ENCODE data around the gene NAXE. TPM values are rescaled to one million over a fixed set of nuclear protein-coding genes. Genes with fewer than 3 reads are reported as not detected.
"Not testable (repeated sequence)": the region's sequence is repeated elsewhere in the genome, so short reads cannot be mapped to it uniquely, and the experiment has no call there.

NAXE gene
- total RNA-seq, 1 donor from 2014 or later = 62.2 TPM

DNA sequence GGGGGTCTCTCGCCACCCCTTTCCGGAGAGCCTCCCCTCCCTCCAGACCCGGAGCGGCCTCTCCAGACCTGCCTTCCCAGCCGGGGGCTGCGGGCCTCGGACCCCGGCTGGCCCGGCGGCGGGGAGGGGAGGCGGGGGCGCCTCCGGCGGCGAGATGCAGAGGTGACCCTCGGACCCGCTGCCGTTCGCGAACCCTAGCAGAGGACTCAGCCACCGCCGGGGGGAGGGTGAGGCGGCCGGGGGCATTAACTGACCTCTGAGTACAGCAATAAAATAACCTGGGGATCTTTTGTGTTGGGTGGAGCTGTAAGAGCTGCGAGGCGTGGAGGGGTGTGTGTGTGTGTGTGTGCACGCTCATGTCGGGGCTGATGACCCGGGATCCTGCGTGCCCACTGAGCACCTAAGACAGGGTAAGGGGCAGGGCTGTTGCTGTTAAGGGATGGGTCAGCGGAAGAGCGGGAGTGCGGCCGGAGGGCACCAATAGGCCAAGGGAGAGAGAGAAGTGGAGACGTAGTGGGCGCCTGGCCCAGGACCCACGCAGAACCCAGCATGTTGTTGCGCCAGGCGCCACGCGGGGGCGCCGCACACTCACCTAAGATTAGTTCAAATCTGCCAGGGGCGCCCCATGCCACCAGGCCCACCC, 34.0 kb downstream of the NAXE start:
- no peak overlapping the region for H3K27ac ChIP-seq
- no peaks in the 10 kb centered on the region for H3K36me3 ChIP-seq
- peaks cover 78% of the 10 kb centered on the region for H3K27me3 ChIP-seq (ENCODE audit: low read depth)
- intact Hi-C loops (cut with DNase I) = no loop called here
- ATAC-seq (peak; percentile 72 to 75), DNase-seq (peak; percentile 66)
- H3K4me3 ChIP-seq = peak overlapping the region; percentile 50
- peaks cover 26% of the 10 kb centered on the region for H3K4me1 ChIP-seq
- H3K9me3 ChIP-seq = no peaks in the 10 kb centered on the region
- TF ChIP-seq, protein P1, sequence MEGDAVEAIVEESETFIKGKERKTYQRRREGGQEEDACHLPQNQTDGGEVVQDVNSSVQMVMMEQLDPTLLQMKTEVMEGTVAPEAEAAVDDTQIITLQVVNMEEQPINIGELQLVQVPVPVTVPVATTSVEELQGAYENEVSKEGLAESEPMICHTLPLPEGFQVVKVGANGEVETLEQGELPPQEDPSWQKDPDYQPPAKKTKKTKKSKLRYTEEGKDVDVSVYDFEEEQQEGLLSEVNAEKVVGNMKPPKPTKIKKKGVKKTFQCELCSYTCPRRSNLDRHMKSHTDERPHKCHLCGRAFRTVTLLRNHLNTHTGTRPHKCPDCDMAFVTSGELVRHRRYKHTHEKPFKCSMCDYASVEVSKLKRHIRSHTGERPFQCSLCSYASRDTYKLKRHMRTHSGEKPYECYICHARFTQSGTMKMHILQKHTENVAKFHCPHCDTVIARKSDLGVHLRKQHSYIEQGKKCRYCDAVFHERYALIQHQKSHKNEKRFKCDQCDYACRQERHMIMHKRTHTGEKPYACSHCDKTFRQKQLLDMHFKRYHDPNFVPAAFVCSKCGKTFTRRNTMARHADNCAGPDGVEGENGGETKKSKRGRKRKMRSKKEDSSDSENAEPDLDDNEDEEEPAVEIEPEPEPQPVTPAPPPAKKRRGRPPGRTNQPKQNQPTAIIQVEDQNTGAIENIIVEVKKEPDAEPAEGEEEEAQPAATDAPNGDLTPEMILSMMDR (IDR thresholded peaks at IDR 0.05) = peak; percentile 81

DNA sequence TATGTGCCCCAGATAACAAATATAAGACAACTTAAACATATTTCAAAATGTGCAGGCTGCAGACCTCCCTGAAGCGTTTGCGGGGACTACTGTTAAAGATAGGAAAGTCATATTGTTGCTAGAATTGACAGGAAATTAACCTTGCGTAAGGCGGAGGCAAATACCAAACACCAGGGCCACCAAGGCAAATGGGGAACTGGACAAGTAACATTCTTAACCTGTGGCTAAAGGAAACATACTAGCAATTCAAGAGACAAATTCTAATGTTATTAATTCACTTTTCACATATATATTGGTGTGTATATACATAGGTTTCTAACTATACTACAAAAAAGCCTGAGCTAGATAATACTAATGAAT, 34.5 kb downstream of the NAXE start:
- ATAC-seq (no peak), DNase-seq (no peak)
- TF ChIP-seq, protein P1 (IDR thresholded peaks at IDR 0.05) = no peak
- Histone ChIP-seq H3K9me3 (no peaks in the 10 kb centered on the region), H3K4me3 (peak overlapping the region; percentile 50), H3K4me1 (peaks cover 26% of the 10 kb centered on the region), H3K27ac (no peak overlapping the region), H3K27me3 (ENCODE audit: low read depth) (peaks cover 83% of the 10 kb centered on the region), H3K36me3 (no peaks in the 10 kb centered on the region)
- intact Hi-C loops (cut with DNase I) = no loop called here

DNA sequence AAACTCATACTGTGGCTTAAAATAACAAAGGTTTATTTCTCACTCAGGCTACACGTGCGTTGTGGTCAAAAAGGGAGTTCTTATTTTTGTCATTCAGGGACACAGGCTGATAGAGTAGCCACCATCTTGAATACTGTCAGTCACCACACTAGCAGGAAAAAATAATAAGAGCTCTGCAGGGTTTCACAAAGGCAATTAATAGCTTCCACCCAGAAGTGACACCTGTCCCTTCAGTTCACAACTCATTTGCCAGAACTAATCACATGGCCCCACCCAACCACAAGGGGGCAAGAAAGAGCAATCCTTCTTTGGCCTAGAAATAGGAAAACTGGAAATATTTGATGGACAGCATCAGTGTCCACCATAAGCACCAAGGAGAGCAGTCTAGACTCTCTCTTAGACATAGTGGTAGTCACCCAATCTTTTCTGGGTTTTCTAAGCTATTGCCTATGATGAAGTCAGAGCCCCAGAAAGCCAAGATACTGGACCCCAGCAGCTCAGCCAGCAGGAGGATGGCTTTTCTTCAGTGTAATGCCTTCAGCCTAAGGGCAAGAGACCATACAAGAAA, 35.8 kb downstream of the NAXE start:
- Histone ChIP-seq H3K9me3 (no peaks in the 10 kb centered on the region), H3K27ac (no peak overlapping the region), H3K4me3 (no peak overlapping the region), H3K27me3 (ENCODE audit: low read depth) (peaks cover 89% of the 10 kb centered on the region), H3K4me1 (peaks cover 26% of the 10 kb centered on the region), H3K36me3 (no peaks in the 10 kb centered on the region)
- ATAC-seq (peak; percentile 22 to 27), DNase-seq (no peak)
- intact Hi-C loops (cut with DNase I) = no loop called here
- TF ChIP-seq, protein P1 (IDR thresholded peaks at IDR 0.05) = peak; percentile 67

DNA sequence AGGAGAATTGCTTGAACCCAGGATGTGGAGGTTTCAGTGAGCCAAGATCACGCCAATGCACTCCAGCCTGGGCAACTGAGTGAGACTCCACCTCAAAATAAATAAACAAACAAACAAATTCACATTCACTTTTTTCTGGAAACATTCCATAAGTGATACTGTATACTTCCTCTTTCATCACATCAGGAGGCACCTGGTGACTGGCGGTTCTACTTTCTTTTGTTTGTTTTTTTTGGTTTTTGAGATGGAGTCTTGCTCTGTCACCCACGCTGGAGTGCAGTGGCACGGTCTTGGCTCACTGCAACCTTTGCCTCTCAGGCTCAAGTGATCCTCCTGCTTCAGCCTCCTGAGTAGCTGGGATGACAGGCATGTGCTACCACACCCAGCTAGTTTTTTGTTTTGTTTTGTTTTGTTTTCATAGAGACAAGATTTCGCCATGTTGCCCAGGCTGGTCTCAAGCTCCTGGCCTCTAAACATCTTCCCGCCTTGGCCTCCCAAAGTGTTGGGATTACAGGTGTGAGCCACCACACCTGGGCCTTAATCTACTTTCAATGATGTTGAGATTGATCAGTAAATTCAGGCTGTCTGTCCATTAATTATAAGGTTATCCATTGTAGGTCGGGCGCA, 38.4 kb downstream of the NAXE start:
- Histone ChIP-seq H3K9me3 (no peaks in the 10 kb centered on the region), H3K27me3 (ENCODE audit: low read depth) (peaks cover 84% of the 10 kb centered on the region), H3K4me1 (peaks cover 12% of the 10 kb centered on the region), H3K27ac (no peak overlapping the region), H3K36me3 (no peaks in the 10 kb centered on the region), H3K4me3 (no peak overlapping the region)
- no peak for ATAC-seq
- TF ChIP-seq, protein P1 (IDR thresholded peaks at IDR 0.05) = no peak
- intact Hi-C loops (cut with DNase I) = no loop called here
- DNase-seq = no peak

DNA sequence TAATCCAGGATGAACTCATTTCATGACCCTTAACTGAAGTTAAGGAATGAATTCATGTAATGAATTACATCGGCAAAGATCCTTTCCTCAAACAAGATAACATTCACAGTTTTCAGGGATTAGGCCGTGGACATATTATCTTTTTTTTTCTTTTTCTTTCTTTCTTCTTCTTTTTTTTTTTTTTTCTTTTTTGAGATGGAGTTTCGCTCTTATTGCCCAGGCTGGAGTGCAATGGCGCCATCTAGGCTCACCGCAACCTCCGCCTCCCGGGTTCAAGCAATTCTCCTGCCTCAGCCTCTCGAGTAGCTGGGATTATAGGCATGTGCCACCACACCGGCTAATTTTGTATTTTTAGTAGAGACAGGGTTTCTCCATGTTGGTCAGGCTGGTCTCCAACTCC, 39.6 kb downstream of the NAXE start:
- ATAC-seq; H3K9me3 ChIP-seq; H3K4me3 ChIP-seq; DNase-seq; H3K36me3 ChIP-seq; intact Hi-C loops (cut with DNase I); H3K27ac ChIP-seq; H3K4me1 ChIP-seq: not testable (repeated sequence)
- H3K27me3 ChIP-seq (ENCODE audit: low read depth) = peaks cover 75% of the 10 kb centered on the region

DNA sequence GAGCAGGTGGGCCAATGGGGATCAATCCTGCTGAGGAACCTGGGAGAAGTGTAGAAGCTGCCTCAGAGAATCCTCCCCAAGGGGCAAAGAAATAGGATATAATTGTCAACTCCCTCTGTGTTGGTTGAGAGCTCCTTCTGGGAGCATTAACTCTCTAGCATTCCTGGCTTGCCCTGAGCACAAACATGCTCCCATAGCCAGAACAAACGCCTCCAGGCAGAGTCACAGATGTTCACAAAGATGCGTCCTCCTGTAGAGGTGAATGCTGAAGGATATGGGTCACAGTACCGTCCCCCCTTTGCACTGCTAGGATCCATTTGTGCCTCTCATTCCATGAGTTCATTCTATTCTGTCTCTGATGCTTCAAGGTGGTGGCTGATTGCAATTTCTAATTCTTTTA, 40.8 kb downstream of the NAXE start:
- Histone ChIP-seq H3K27me3 (ENCODE audit: low read depth) (peaks cover 72% of the 10 kb centered on the region), H3K27ac (no peak overlapping the region), H3K36me3 (no peaks in the 10 kb centered on the region), H3K9me3 (no peaks in the 10 kb centered on the region), H3K4me3 (no peak overlapping the region), H3K4me1 (no peaks in the 10 kb centered on the region)
- TF ChIP-seq, protein P1 (IDR thresholded peaks at IDR 0.05) = no peak
- ATAC-seq = no peak
- DNase-seq = no peak
- intact Hi-C loops (cut with DNase I) = no loop called here

Measured in lower lobe of right lung (tissue), 2 donors.